T-helper 2 cell (primary cell): Measurements from ENCODE around the gene NT5C2.
A peak's percentile ranks its signal among the peaks of the same experiment; 100 is the strongest.

Experiments used
- DNase-seq, 5 experiments: peaks; one replicate each; pipeline versions ENCODE4 v3.0.0 to v3.0.0-alpha.2; 2012 to 2022

The NT5C2 gene

GRCh38 chr10:103054621-103055020, 138.5 kb downstream of the NT5C2 start:
- DNase-seq: no peak

DNA sequence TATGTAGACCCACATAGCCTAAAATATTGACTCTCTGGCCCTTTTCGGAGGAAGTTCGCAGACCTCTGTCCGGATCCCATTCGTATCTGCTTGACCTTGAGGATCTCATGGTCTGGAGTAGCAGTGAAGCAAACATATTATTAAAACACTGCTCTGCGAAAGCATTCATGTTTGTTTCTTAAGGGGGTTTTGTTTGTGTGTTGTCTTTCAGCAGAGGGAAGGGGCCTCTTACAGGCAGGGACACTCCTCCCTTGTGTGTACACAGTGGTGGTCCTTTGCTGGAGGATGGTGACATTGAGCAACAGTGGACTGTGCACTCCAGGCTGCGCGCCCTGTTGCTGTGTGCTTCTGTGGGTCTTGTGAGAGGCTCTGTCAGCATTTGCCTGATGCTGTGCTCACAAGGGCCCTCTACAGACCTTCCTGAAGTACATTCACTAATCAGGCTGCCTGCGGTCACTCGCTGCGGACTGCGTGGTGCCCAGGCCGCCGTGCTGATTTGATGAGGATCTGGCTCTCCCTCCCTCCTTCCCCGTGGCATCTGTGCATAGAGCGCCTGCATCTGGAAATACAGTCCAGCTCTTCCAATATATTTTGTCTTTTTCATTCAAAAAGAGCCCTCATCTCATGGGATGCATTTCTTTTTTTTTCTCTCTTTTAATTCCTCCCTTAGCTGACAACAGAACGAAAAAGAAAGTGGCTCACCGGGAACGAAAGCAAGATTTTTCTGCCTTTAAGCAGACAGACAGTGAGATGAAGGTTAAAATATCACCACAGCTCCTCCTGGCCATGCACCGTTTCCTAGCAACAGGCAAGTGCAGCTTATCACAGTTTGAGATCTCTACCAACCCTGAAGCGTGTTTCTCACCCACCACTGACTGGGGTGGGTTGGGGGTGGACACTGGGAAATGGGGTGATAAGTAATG, 139.2 kb downstream of the NT5C2 start:
- DNase-seq: peak in 4 of 5 experiments; percentile 18 to 93 (median 48)

GRCh38 chr10:103049237-103049636, 143.8 kb downstream of the NT5C2 start:
- DNase-seq: no peak

- DNase-seq: no peak
Observed at GRCh38 chr10:103047381-103047780, 145.7 kb downstream of the NT5C2 start.

DNA sequence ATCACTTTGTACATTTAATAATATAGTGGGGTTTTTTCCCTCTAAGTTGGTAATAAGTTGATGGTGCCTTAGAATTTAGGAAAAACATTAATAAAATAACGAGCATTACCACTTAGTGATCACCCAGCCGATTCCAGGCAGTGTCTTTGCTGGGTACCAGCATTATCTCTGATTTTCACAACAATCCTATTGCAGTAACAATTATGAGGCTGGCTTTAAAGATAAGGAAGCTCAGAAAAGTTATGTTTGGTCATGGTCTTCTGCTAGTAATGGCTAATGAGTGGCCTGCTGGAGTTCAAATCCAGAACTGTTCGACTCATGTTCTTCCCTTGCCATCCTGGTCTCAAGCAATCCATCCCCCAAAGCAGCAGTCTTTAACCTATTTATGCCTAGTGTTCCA, 147.1 kb downstream of the NT5C2 start:
- DNase-seq: no peak

- DNase-seq: no peak
Observed at GRCh38 chr10:103044942-103045489, 148.1 kb downstream of the NT5C2 start.

GRCh38 chr10:103042908-103043307, 150.2 kb downstream of the NT5C2 start:
- no peak for DNase-seq

DNA sequence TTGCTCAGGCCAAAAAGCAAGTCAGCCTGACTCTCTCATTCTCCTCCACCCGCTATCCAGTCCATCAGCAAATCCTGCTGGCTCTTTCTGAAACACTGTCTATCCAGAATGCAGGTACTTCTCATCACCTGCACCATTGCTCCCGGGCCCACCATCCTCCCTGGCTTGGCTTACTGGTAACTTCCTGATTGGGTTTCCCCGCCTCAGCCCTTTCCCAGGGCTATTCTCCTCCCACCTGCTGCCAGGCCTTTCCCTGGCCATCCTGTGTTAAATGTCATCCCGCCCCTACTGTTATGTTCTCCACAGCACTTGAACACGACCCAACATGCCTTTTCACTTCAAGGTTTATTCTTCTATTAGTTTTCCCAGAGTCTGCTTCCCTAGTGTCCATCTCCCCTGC, 150.9 kb downstream of the NT5C2 start:
- no peak for DNase-seq

DNA sequence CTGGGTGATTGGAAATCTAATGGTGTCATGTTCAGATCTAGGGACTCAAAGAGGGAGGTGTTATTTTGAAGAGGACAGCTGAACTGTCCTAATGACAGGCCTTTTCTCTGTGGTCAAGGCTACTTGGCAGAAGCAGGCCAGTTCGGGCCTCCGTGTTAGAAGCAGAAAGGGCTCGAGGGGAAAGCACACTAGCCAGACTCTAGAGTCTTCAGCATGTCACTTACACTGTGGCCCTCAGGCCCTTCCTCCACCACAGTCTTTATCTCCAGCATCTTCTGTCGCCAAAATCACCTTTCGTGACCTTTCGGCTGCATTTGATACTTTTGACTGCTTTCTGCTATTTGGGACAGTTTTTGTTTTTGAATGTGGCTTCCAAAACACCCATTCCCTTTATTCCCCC, 151.7 kb downstream of the NT5C2 start:
- DNase-seq: no peak

- no peak for DNase-seq
Observed at GRCh38 chr10:103040418-103040817, 152.7 kb downstream of the NT5C2 start.

GRCh38 chr10:103038570-103038969, 154.5 kb downstream of the NT5C2 start:
- no peak for DNase-seq
